ENCODE measurements around the gene MRPL16. TPM values are rescaled to one million over a fixed set of nuclear protein-coding genes. Genes with fewer than 3 reads are reported as not detected.

The MRPL16 gene
- total RNA-seq, 2 donors from 2014 or later, result 52.8 to 58.4 TPM

DNA sequence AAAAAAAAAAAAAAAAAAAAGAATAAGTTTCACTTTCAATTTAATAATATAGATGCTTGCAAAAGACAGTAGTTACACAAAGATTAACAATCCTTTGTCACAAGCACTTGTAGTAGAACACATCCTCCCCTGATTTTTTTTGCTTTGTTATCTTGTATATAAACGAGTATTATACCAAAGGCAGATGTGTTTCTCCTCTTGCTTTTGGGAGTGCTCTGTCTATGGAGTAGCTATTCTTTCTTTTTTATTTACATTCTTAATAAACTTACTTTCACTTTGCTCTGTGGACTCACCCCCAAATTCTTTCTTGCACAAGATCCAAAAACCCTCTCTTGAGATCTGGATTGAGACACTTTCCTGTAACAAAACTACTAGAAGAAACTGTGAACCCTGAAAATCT is 3.4 kb upstream of the MRPL16 start:
- no peaks in the 10 kb centered on the region for H3K9me3 Mint-ChIP-seq
- TF ChIP-seq, protein P1, sequence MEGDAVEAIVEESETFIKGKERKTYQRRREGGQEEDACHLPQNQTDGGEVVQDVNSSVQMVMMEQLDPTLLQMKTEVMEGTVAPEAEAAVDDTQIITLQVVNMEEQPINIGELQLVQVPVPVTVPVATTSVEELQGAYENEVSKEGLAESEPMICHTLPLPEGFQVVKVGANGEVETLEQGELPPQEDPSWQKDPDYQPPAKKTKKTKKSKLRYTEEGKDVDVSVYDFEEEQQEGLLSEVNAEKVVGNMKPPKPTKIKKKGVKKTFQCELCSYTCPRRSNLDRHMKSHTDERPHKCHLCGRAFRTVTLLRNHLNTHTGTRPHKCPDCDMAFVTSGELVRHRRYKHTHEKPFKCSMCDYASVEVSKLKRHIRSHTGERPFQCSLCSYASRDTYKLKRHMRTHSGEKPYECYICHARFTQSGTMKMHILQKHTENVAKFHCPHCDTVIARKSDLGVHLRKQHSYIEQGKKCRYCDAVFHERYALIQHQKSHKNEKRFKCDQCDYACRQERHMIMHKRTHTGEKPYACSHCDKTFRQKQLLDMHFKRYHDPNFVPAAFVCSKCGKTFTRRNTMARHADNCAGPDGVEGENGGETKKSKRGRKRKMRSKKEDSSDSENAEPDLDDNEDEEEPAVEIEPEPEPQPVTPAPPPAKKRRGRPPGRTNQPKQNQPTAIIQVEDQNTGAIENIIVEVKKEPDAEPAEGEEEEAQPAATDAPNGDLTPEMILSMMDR (conservative IDR thresholded peaks at IDR 0.05), result no peak
- Histone ChIP-seq H3K9ac (ENCODE audit: extremely low read depth, low read length, poor library complexity, severe bottlenecking) (no peak overlapping the region), H3K4me3 (ENCODE audit: low read length) (no peak overlapping the region), H3K27me3 (ENCODE audit: control insufficient read depth, insufficient read depth, low read length, poor library complexity, severe bottlenecking) (no peaks in the 10 kb centered on the region), H3K4me1 (ENCODE audit: control insufficient read depth, insufficient read depth, low read length) (peaks cover 12% of the 10 kb centered on the region), H3K36me3 (ENCODE audit: control insufficient read depth, insufficient read depth, low read length) (peaks cover 4% of the 10 kb centered on the region), H3K9me3 (ENCODE audit: control insufficient read depth, low read length) (no peaks in the 10 kb centered on the region), H3K27ac (ENCODE audit: low read depth, low read length) (no peak overlapping the region)
- peaks cover 25% of the 10 kb centered on the region for H3K4me1 Mint-ChIP-seq
- DNase-seq, result no peak
- no CpG with 5 or more reads among the region's 1 CpG for WGBS, 2 experiments (ENCODE audit: insufficient coverage in 1 of 2, insufficient read length in 1 of 2)
- H3K4me3 Mint-ChIP-seq, result no peak overlapping the region
- H3K27me3 Mint-ChIP-seq (ENCODE audit: insufficient read depth), result no peaks in the 10 kb centered on the region
- H3K27ac Mint-ChIP-seq, result peak overlapping the region; percentile 1
- no peaks in the 10 kb centered on the region for H3K36me3 Mint-ChIP-seq (ENCODE audit: low read depth)

DNA sequence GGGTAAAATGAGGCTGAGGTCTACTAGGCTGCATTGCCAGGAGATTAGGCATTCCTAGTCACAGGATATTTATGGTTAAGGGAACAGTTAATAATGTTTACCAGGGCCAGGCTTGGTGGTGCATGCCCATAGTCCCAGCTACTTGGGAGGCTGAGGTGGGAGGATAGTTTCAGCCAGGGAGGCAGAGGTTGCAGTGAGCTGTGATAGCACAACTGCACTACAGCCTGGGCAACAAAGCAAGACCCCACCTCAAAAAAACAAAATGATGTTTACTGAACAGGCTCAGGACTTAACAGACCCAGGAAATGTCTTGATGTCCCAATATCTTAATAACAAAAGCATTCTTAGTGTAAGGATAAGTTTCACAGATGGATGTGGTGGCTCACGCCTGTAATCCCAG is 2.8 kb upstream of the MRPL16 start:
- Mint-ChIP-seq H3K4me1 (peaks cover 25% of the 10 kb centered on the region), H3K4me3 (no peak overlapping the region)

DNA sequence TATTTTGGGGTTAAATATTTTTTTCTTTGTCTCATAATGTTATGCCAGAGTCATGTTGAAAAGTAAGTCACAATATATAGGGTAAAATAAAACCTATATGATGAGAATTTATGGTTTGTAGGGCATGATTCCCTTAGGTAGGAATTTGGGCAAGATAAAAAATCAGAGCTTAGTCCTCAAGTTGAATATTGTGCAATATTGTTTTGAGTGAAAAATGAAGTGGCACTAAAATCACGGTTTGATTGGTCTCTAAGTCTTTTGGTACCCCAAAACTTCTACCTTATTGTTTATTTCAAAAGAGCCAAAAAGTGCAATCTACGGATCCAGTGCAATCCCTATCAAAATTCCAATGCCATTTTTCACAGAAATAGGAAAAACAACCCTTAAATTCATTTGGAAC is 1.6 kb upstream of the MRPL16 start:
- Mint-ChIP-seq H3K27ac (no peak overlapping the region), H3K9me3 (no peaks in the 10 kb centered on the region), H3K36me3 (ENCODE audit: low read depth) (peaks cover 11% of the 10 kb centered on the region), H3K4me1 (peaks cover 25% of the 10 kb centered on the region), H3K4me3 (no peak overlapping the region), H3K27me3 (ENCODE audit: insufficient read depth) (no peaks in the 10 kb centered on the region)
- Histone ChIP-seq H3K9me3 (ENCODE audit: control insufficient read depth, low read length) (no peaks in the 10 kb centered on the region), H3K36me3 (ENCODE audit: control insufficient read depth, insufficient read depth, low read length) (peaks cover 22% of the 10 kb centered on the region), H3K9ac (ENCODE audit: extremely low read depth, low read length, poor library complexity, severe bottlenecking) (no peak overlapping the region), H3K4me3 (ENCODE audit: low read length) (no peak overlapping the region), H3K27ac (ENCODE audit: low read depth, low read length) (no peak overlapping the region), H3K27me3 (ENCODE audit: control insufficient read depth, insufficient read depth, low read length, poor library complexity, severe bottlenecking) (no peaks in the 10 kb centered on the region), H3K4me1 (ENCODE audit: control insufficient read depth, insufficient read depth, low read length) (peaks cover 12% of the 10 kb centered on the region)
- 90 to 93% methylated on average over 2 of the region's 2 CpGs for WGBS, 2 experiments (ENCODE audit: insufficient coverage in 1 of 2, insufficient read length in 1 of 2)
- TF ChIP-seq, protein P1 (conservative IDR thresholded peaks at IDR 0.05), result no peak
- no peak for DNase-seq

More for the DNA sequence above, 2.8 kb upstream of the MRPL16 start:
- peaks cover 12% of the 10 kb centered on the region for H3K4me1 ChIP-seq (ENCODE audit: control insufficient read depth, insufficient read depth, low read length)
- no peak overlapping the region for H3K4me3 ChIP-seq (ENCODE audit: low read length)
- no peak for DNase-seq
- H3K36me3 ChIP-seq (ENCODE audit: control insufficient read depth, insufficient read depth, low read length), result peaks cover 10% of the 10 kb centered on the region
- no peak overlapping the region for H3K27ac ChIP-seq (ENCODE audit: low read depth, low read length)
- no peaks in the 10 kb centered on the region for H3K9me3 Mint-ChIP-seq
- H3K9ac ChIP-seq (ENCODE audit: extremely low read depth, low read length, poor library complexity, severe bottlenecking), result no peak overlapping the region
- no peaks in the 10 kb centered on the region for H3K9me3 ChIP-seq (ENCODE audit: control insufficient read depth, low read length)
- TF ChIP-seq, protein P1 (conservative IDR thresholded peaks at IDR 0.05), result no peak
- 95% methylated on average over 1 of the region's 1 CpG; no CpG with 5 or more reads in 1 of the 2 experiments for WGBS, 2 experiments (ENCODE audit: insufficient coverage in 1 of 2, insufficient read length in 1 of 2)
- H3K27me3 ChIP-seq (ENCODE audit: control insufficient read depth, insufficient read depth, low read length, poor library complexity, severe bottlenecking), result no peaks in the 10 kb centered on the region
- H3K27ac Mint-ChIP-seq, result no peak overlapping the region
- no peaks in the 10 kb centered on the region for H3K27me3 Mint-ChIP-seq (ENCODE audit: insufficient read depth)
- H3K36me3 Mint-ChIP-seq (ENCODE audit: low read depth), result peaks cover 4% of the 10 kb centered on the region
